Right lung (tissue), 5 donors: ENCODE measurements around the gene ITGAX. TPM values are rescaled to one million over a fixed set of nuclear protein-coding genes. Genes with fewer than 3 reads are reported as not detected.
"Not testable (repeated sequence)": the region's sequence is repeated elsewhere in the genome, so short reads cannot be mapped to it uniquely, and the experiment has no call there.

Experiments used
- DNase-seq, 2 donors: peaks; one replicate each; pipeline ENCODE4 v3.0.0-alpha.2; 2013
- polyA plus RNA-seq, 5 donors: library from polyadenylated mRNA; unstranded; fragments of 120-200 nt; gene quantifications; one replicate each; pipeline versions ENCODE4 v1.2.1 to v1.2.3, GENCODE V29; 2013; ENCODE audit warnings: inconsistent platforms in 1 of 5, low replicate concordance in 1 of 5; ENCODE audit not compliant: insufficient read length in 5 of 5, insufficient read depth in 1 of 5

Gene ITGAX
- polyA plus RNA-seq, 5 donors = 0.90 to 1.9 (median 1.4) TPM

GRCh38 chr16:31404353-31405064 is 49.5 kb downstream of the ITGAX start:
- DNase-seq = no peak

- no peak for DNase-seq
These were observed 52.4 kb downstream of the ITGAX start for GRCh38 chr16:31407406-31407805.

DNA sequence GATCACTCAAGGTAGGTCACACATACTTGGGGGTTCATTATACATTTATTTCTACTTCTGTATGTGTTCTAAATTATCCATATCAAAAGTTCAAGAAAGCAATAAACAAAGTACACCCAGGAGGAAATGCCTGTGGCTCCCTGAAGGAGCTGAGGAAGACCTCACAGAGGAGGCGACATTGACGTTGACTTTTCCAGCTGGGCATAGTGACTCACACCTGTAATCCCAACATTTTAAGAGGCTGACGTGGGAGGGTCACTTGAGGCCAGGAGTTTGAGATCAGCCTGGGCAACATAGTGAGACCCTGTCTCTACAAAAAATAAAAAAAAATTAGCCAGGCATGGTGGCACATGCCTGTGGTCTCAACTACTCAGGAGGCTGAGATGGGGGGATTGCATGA is 54.5 kb downstream of the ITGAX start:
- DNase-seq = no peak

DNA sequence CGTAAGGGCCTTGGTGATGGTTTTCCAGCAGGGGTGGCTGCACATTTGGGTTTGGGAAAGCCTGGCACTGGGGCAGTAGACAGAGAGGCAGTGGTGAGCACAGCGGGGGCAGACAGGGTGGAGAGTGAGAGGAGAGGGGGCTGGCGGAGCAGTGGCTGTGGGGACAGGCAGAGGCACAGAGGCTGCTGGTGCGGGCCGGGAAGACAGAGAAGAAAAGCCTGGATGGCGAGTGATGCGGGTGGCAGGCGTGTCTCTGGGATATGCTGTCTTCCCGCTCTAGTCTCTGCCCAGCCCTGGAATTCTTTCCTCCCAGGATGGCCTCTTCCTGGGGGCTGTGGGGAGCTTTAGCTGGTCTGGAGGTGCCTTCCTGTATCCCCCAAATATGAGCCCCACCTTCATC is 55.1 kb downstream of the ITGAX start:
- no peak for DNase-seq

- DNase-seq = no peak
These were observed 56.3 kb downstream of the ITGAX start for GRCh38 chr16:31411024-31411844.

- no peak for DNase-seq
These were observed 57.8 kb downstream of the ITGAX start for GRCh38 chr16:31412750-31413149.

DNA sequence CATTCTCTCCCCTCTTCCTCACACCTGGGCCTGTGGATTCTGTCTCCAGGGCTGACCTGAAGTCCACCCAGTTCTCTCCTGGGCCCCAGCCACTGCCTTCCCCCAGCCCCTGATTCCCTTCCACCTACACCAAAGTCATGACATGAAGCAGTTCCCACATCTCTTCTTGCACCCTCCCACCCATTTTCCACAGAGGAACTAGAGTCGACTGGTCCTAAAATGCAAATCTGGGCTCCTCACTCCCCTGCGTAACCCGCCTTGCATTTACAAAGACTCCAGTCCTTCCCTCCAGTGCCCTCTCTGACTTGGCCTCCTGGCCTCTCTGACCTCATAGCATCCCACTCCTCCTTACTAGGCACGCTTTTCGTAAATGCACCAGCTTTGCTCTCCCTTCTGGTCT is 58.4 kb downstream of the ITGAX start:
- no peak for DNase-seq

GRCh38 chr16:31413943-31414342 is 59.0 kb downstream of the ITGAX start:
- no peak for DNase-seq

- DNase-seq = no peak
These were observed 59.7 kb downstream of the ITGAX start for GRCh38 chr16:31414706-31415105.

- no peak for DNase-seq
These were observed 61.4 kb downstream of the ITGAX start for GRCh38 chr16:31416371-31416770.

- not testable (repeated sequence) for DNase-seq
These were observed 62.1 kb downstream of the ITGAX start for GRCh38 chr16:31417036-31417435.

DNA sequence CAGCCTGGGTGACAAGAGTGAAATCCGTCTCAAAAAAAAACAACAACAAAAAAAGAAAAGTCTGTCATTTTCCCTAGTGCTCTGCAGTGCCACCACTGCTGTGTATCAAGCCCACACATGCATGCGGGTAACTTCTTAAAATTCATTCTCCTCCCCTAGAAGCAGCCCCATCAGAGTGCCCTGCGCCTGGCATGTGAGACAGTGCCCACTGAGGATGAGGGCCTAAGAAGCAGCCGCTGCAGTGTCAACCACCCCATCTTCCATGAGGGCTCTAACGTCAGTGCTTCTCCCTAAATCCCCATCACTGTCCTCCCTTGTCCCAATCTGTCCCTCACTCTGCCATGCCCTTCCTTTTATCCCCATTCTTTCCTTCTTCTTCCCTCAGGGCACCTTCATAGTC is 62.9 kb downstream of the ITGAX start:
- no peak for DNase-seq

DNA sequence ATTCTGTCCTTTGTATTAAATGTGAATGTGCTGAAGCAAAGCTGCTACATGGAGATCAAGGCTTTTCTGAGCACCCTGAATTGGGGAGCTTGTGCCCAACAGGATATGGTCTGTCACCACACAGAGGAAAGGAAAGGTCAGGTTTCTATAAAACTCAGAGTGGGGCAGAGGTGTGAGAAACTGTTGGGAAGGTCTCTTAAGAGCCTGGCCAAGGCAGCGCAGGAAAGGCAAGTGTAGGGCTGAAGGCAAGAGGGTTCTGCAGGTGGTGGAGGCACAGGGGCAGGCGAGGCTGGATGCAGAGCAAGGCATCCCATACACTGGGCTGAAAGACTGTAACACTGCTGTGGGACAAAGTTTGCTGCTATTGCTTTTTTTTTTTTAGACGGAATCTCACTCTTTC is 65.1 kb downstream of the ITGAX start:
- DNase-seq = no peak

GRCh38 chr16:31421587-31421986 is 66.6 kb downstream of the ITGAX start:
- DNase-seq = no peak

DNA sequence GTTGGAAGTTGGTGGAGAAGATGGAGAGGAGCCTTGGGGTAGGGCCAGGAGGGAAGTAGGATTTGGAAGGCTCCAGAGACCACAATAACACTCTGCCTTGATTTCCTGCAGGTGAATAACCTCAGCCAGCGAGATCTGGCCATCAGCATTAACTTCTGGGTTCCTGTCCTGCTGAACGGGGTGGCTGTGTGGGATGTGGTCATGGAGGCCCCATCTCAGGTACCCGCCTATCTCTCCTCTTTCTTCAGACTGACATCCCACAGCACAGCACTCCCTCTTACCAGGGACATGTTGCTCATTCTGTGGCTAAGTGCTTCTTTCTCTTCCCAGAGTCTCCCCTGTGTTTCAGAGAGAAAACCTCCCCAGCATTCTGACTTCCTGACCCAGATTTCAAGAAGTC is 68.3 kb downstream of the ITGAX start:
- no peak for DNase-seq

- DNase-seq = no peak
These were observed 68.8 kb downstream of the ITGAX start for GRCh38 chr16:31423801-31424200.

DNA sequence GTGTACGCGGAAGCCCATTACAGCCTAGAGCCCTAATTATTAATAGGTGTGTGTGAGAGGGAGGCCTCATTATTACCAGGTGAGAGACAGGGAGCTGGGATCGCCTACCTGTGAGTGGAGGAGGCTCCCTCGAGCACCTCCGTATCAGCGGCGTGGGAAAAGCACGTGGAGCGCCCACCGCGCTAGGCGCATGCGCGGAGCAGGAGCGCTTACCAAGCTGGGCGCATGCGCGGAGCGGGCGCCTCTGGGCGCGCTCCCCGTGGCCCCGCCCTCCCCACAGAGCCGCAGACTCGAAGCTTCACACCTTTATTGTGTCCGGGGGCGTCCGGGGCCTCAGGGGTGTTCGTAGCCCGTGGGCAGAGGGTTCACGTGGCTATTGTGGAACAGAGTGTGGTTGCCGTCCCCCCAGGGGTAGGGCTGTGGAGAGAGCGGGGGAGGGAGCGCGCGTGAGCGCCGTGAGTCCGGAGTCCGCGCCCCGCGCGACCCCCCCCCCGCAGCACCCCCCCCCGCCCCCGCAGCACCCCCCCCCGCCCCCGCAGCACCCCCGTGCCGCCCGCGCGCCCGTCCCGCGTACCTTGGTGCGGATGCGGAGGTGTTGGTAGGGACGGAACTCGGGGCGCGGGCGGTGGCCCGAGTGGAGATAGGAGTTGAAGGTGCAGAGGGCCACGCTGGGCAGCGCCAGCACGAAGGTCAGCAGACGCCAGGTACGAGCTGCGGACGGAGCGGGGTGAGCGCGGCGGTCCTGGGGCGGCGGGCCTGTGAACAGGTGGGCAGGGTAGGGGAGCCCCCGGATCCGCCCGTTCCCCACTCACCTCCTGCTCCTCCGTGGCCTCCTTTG is 72.7 kb downstream of the ITGAX start:
- DNase-seq = peak; percentile 24 to 26

- no peak for DNase-seq
These were observed 73.3 kb downstream of the ITGAX start, which contains the start of gene COX6A2 for GRCh38 chr16:31428279-31428597. Gene COX6A2, minus strand, starts transcription at chr16:31428360. Its CDS starts 35 bp downstream, at chr16:31428325.

- DNase-seq = no peak
These were observed 73.8 kb downstream of the ITGAX start for GRCh38 chr16:31428638-31429247.

- DNase-seq = no peak
These were observed 74.3 kb downstream of the ITGAX start for GRCh38 chr16:31429314-31429713.

DNA sequence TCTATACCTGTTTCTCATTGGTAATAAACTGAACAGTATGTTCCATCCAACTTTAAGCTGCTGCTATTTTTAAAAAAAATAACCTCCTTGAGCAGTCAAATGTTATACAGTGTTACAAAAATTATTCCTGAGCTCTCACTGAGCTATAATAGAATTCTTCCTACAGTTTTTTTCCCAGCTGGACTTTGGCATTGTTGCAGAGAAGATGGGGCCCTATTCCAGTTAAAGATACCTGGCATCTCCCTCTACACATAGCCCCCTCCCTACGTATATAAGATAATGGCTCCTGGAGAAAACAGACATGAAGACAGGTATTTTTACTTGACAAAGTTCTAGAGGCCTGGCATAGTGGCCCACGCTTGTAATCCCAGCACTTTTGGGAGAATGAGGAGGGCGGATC is 74.8 kb downstream of the ITGAX start:
- DNase-seq = no peak
